Inflammatory macrophage treated with lipopolysaccharide for 4 hours (primary cell): ENCODE measurements around the gene RANGRF.

Experiments used
- DNase-seq: peaks from one replicate; pipeline ENCODE4 v3.0.0-alpha.2; 2020

RANGRF gene

DNA sequence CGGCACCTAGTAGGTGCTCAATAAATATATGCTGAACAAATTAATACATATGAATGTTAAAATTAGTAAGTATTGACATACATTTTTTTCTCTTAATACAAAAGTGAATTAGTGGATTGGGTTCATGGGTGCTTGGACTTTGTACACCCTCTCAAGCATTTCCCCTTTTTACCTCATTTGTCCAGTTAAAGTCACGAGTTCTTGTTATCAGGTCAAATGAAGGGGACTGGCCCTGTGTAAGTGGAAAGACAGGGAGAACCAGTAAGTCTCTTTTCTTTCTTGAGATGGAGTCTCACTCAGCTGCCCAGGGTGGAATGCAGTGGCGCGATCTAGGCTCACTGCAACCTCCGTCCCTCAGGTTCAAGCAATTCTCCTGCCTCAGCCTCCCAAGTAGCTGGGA, 13.7 kb upstream of the RANGRF start:
- no peak for DNase-seq

DNA sequence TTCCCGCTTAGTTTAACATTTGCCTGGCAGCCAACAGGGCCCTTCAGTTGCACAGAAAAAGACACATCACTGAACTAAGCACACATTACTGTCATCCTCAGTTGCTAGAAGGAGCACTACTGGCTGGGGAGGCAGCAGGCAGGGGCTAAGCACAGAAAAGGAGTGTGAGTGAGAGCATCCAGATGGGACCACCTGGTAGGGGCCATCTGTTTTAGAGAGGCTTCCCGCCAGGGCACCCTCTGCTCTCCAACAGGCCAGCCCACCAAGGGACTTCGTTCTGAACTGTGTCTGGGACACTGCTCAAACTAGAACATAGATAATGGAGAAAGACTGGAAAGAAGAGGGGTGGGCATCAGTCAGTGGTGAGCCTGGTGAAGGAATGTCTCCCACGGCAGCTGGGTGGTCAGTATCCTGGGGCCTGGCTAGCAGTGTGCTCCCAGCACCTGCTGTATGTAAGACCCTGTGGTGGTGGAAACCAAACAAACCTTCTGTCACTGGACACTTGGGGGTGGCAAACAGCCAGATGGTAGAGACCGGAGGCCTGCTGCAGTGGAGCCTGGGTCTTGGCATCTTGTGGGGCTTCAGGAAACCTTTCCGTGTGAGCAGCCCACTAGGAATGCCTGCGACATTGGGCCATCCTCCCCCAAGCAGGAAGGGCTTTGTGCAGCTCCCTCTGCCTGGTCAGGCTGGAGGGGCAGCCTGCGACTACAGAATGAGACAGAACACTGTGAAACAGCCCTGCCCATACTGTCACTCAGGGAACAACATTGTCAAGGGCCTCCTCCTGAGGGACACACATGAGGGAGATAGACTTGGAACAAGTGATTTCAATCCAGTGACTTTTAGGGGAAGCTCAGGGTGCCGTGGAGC, 12.8 kb upstream of the RANGRF start:
- no peak for DNase-seq

DNA sequence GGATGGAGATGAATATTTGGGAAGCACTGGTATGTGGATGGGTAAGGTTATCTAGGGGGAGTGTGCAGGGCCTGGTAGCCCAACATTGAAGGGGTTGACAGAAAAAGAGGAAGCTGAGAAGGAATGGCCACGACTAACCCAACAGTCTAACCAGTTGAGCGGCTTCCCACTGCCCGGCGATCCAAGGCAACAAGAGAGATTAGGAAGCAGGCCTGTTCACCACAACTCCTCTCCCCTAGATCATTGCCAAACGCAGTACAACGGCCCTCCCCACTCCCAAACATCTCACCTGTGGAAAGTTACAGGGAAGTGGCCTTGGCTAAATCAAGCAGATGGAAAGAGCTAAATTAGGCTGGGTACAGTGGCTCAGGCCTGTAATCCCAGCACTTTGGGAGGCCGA, 11.2 kb upstream of the RANGRF start:
- DNase-seq, result no peak

DNA sequence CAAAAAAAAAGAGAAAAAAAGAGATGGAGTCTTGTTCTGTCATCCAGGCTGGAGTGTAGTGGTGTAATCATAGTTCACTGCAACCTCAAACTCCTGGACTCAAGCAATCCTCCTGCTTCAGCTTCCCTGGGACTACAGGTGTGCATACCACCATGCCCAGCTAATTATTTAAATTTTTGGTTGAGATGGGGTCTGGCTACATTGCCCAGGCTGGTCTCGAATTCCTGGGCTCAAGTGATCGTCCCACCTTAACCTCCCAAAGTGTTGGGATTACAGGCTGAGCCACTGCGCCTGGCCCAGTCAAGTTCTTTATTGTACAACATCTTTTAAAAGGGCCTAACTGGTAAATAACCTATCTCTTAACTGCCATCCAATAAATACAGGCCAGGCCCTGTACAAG, 6.1 kb upstream of the RANGRF start:
- DNase-seq, result no peak

DNA sequence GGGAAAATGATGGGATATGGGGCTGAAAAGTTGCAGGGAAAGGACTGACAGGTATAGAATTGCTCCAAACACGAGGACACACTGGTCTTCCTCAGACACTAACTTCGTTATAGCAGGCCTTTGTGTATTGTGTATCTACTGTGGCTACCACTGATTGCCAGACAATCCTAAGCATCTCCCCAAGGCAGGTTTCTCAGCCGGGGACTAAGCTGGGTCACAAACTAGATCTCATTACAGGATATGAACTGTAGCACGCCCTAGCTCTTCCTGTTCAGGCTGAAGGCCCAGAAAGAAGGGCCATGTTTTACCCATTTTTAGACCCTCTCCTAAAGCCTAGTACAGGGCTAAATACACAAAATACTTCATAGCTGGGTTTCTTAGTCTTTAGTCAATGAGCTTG, 5.1 kb upstream of the RANGRF start:
- DNase-seq, result no peak

DNA sequence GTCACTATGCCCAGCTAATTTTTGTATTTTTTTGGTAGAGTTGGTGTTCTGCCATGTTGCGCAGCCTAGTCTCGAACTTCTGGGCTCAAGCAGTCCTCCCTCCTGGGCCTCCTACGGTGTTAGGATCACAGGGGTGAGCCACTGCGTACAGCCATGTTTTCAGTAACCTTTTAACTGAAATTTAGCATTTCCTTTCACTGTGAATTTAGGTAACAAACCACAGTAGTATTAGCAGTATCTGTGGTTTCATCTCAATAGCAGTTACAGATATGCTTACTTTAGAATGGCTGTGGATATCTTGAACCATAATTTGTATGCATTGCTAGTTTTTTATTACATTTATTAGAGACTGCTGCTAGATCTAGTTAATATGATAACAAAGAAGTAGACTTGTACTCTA, 4.3 kb upstream of the RANGRF start:
- DNase-seq, result no peak

DNA sequence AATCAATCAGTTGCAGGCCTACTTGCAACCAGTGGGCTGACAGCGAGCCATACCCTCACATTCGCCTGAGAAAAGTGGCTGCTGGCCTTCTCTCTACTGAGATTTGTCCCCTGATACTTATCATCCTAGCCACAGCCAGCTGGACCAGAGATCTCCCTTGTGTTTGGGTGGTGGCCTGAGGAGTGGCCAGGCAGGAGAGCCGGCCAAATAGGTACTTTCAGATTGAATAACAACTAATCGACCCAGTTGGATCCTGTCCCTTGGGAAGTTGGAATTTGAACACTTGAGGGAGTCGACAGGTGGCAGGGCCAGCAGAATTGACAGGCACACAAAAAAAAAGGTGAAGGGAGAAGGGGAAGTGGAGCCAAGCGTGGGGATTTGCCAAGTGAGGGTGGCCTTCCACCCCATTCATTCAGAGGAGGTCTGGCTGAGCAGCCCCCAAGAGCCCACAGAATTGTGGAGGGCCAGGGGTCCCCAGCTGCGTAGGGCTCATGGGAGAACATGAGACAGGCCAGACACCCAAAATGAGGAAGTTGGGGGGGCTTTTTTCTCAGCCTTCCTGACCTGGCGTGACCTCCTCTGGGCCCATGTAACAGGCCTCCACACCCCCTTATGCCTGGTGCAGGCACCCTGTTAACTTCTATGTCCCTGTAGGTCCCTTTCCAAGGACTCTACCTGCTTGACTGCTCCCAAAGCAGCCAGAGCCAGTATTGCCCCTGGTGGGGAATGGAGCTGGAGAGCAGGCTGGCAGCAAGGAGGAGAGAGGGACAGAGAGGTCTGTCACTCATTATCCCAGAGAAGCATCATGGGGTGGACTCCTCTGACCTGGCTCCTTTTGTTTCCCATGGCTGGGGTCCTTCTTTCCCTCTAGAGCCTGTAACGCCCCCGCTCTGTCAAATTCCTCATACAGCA, 2.9 kb upstream of the RANGRF start:
- DNase-seq, result peak; percentile 8

DNA sequence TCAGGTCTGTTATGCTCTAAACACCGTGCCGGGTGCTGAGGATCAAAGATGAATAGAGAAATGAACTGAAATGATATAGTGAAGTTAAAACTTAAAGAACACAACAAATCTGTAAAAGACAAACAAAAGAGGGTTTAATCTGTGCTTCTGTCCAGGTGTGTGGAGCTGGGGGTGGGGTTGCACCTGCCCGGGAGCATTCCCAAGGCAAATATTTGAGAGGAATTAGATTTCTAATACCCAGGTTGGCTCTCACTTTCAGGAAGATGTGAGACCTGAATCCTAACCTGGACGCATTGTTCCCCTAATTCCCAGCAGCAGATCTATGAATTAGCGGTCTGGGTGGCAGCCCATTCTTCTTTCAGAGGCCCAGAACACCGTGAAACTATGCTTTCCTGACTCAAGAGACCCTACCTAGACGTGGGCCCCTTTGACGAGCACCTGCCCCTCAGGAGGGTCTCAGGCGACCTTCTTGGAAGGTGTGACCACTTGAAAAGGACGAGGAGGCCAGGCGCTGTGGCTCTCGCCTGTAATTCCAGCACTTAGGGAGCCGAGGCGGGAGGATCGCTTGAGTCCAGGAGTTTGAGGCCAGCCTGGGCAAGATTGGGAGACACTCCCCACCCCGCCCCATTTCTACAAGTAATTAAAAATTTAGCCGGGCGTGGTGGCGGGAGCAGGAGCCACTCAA, 677 bp upstream of the RANGRF start:
- DNase-seq, result no peak

DNA sequence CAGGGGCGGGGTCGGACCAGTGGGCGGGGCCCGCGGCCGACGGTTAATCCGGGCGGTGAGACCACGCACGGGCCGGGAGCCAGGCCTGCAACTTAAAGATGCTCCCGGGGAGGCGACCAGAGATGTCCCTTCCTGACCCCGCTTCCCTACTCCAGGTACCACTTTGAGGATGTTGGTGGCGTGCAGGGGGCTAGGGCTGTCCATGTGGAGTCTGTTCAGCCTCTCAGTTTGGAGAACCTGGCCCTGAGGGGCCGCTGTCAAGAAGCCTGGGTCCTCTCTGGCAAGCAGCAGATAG, 580 bp downstream of the RANGRF start:
- no peak for DNase-seq

DNA sequence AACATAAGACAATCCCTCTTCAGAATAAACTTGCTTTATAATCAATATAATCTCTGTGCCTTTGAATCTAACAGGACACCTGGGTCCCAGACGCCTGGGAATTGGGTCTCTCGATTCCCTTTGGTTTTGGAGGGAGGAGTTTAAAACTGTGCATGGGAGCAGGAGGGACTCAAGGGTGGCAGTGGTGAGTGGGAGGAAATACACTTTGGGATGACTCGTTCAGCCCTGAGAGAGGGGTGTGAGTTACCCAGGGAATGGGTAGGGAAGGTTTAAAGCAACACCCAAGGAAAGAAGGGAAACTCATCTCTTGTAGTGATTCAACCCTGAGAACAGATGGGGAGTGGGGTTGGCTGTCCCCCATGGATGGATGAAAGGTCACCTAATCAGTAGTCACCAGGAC, 1.6 kb downstream of the RANGRF start:
- no peak for DNase-seq

DNA sequence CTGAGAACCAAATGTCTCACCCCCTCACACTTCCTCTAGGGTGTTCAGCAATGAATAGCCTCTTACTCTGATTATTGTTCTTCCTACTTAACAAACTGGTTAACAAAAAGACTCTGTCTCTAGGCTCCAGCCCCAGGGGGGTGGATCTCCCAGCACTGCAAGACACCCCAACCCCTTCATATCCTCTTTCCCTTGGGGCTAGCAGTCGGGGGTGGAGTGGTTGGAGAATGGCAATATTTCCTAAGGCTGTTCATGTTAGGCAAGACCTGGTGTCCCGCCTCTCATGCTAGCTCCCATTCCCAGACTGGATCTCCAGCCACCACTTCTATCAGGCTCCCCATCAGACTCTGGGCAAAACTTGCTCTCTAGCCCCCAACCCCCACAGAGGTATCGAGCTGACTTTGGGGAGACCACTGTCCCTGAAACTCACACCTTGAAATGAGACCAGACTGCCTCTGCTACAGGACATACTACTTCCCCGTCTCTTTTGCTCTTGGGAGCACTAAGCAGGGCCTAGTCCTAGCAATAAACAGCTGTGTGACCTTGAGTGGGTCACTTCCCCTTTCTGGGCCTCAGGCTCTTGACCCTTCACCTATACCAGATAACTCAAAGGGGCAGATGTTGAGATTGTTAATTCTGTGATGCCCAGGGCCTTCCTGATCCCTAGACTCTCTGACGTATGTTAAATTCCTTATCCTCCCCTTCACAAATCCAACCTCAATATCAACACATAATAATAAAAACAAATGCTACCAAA, 4.3 kb downstream of the RANGRF start:
- DNase-seq, result peak; percentile 62

DNA sequence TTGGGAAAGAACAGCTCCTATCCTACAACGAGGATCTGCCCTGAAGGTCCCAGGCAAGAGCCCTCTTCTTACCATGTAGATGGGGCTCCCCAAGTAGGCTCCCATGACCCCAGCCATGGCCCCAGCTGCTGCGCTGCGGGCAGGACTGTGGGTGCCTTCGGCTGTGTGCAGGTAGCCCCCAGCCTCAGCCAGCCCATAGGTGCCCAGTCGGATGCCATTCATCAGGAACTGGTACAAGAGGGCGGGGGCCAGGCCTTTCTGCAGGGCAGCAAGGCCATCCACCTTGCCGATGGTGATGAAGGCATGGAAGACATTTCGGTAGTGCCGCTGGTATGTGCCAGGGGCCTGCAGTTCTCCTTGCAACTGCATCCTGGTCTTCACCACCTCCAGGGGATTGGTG, 5.9 kb downstream of the RANGRF start:
- no peak for DNase-seq

DNA sequence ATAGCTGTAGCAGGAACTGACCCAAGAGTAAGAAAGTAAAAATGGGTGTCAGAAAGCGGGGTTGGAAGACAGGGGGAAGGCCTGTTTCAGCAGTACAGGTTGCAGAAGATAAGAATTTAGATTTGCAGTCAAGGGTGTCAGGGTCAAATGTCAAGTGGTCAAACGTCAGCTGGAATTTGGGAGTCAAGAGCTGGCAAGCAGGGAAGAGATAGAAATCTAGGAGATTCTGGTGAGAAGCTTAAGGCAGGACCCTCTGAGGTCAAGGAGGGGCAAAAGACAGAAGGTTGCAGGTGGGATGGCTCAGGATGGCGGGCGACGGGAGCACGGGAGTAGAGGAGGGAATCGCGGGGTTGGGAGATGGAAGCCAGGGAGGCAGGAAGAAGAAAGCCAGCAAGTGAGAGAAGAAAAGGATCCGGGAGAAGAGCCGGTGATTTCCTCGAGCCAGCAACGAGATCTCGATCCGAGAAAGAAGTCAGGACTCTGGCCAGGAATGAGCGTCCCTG, 6.4 kb downstream of the RANGRF start:
- no peak for DNase-seq

DNA sequence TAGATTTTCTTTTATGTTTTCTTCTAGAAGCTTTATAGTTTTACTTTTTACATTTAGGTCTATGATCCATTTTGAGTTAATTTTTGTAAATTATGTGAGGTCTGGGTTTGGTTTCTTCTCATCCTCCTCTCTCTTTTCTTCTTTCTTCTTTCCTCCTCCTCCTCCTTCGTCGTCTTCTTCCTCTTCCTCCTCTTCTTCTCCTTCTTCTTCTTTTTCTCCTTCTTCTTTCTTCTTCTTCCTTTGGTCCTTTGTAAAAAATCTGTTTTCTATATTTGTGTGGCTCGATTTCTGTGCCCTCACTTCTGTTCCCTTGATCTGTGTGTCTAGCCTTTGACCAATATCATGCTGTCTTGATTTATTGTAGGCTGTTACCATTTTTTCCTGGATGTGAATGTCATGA, 11.8 kb downstream of the RANGRF start:
- no peak for DNase-seq

DNA sequence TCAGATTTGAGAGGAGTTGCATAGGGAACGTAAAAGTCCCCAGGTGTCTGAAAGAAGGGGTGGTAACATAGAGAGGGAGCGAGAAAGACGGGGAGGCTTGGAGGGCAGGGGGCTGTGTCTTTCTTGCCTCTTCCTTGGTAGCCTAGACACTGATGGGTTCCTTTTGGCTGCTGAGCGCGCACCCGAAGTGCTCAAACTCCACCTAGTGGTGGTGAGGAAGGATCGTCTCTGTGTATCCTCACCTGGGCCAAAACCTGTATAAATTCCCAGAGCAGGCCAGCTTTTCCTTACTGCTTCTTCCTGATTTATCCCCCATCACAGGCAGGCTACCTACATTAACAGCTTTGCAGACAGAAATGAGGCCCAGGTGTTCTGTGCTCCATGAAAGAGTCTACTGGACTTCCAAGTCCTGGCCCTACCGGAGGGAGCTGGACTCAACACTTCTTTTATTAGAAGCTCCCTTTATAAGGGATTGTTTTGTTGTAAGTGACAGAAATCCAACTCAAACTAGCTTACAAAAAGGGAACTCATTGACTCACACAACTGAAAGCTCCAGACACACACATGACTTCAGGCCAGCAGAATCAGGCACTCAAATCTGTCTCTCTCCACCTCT, 12.3 kb downstream of the RANGRF start:
- peak; percentile 67 for DNase-seq

DNA sequence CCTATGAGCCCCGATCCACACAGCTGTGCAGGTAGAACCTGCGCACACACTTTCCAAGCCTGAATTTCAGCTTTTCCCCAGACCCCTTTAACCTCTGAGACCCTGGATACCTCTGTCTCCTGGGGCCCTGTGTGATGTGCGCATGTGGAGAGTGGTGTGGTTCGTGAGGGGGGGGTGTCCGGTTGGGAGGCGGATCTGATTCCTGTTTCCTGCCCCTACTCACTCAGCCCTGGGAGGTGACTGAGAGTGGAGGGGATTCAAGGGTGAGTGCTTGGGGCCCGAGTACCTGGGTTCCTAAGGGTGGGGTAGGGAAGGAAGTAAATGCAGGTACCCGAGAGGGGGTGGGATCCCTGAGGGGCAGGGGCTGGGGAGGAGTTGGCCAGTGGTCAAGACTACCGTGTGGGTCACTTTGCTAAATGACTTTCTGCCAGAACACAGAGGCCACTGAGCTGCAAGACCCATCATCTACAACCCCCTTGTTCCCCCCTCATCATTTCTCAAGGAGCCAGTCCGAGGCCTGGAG, 22.2 kb downstream of the RANGRF start:
- no peak for DNase-seq

DNA sequence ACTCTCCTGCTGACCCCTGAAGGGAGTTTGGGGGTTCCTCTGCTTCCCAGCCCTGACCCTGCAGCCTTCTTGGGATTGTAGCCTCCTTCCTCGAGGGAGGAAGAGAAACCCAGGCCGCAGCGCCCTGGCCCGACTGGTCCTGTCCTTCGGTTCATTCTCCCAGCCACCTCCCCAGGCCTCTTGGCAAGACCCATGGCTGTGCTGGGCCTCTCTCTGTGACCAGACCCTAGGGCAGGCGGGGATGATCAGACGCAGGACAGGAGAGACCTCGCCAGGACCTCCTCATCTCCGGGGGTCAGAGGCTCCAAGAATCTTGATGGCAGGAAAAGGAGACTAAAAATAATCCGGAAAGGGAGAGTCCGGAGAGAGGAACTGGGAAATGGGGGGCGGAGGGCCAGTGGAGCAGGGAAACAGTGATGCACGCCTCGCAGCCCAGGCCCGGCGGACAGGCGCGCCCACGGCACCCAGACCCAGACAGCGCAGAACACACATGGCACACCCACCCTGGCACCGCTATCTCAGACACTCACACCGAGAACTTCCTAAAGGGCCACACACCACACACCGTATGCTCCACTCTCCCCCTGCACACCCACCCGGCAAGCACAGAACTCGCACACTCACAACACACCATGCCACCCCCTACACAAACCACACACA, 22.8 kb downstream of the RANGRF start:
- DNase-seq, result no peak

DNA sequence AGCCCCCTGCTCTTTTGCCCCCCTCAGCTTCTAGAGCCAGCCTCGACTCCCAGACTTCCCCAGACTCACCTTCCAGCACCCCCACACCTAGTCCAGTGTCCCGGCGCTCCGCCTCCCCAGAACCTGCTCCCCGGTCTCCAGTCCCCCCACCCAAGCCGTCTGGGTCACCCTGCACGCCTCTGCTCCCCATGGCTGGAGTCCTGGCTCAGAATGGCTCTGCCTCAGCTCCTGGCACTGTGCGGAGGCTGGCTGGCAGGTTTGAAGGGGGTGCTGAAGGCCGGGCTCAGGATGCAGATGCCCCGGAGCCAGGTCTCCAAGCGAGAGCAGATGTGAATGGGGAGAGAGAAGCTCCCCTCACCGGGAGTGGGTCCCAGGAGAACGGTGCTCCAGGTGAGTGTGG, 23.8 kb downstream of the RANGRF start:
- no peak for DNase-seq

DNA sequence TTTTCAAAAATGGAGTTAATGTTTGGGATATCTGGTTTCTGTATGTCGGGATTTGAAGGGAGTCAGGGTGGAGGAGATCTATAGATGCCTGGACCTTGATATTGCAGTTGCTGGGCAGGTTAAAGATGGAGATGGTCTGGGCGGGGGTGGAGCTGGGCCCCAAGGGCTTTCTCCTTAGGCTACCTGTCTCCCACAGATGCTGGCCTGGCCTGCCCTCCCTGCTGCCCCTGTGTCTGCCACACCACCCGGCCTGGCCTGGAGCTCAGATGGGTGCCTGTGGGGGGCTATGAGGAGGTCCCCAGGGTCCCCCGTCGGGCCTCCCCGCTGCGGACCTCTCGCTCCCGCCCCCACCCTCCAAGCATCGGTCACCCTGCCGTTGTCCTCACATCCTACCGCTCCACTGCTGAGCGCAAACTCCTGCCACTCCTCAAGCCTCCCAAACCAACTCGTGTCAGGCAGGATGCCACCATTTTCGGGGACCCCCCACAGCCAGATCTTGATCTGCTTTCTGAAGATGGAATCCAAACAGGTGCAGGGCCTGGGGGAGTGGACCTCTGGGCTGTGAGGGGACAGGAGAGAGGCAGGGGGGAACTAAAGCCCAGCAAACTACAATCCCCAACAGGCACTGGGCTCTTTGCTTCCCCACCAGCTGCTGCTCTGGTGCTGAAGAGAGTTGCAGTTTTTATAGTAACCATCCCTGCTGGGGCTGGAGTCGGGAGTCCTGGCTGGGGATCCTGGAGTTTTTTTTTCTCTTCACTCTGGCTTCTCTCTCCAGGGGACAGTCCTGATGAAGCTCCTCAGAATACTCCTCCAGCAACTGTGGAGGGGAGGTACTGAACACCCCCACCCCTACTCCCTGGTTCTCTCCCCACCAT, 24.5 kb downstream of the RANGRF start:
- no peak for DNase-seq
